ENCODE data around the gene RXRG.
A peak's percentile ranks its signal among the peaks of the same experiment; 100 is the strongest.

RXRG gene

GRCh38 chr1:165369255-165369848, 75.6 kb downstream of the RXRG start:
- DNase-seq (ENCODE audit: low spot score): peak; percentile 44

GRCh38 chr1:165367375-165367993, 77.4 kb downstream of the RXRG start:
- peak; percentile 71 for DNase-seq (ENCODE audit: low spot score)

GRCh38 chr1:165365341-165365740, 79.6 kb downstream of the RXRG start:
- DNase-seq (ENCODE audit: low spot score): no peak

GRCh38 chr1:165364568-165365133, 80.3 kb downstream of the RXRG start:
- no peak for DNase-seq (ENCODE audit: low spot score)

- no peak for DNase-seq (ENCODE audit: low spot score)
Measured at GRCh38 chr1:165356876-165357275, 88.0 kb downstream of the RXRG start.

- no peak for DNase-seq (ENCODE audit: low spot score)
Measured at GRCh38 chr1:165355977-165356811, 88.7 kb downstream of the RXRG start, which contains the start of gene LMX1A. Gene LMX1A, minus strand, starts transcription at chr1:165356715. Its CDS starts 1,156 bp downstream, at chr1:165355559.

GRCh38 chr1:165355139-165355976, 89.6 kb downstream of the RXRG start:
- DNase-seq (ENCODE audit: low spot score): no peak

- no peak for DNase-seq (ENCODE audit: low spot score)
Measured at GRCh38 chr1:165354739-165355138, 90.2 kb downstream of the RXRG start.

GRCh38 chr1:165353731-165354671, 90.9 kb downstream of the RXRG start:
- DNase-seq (ENCODE audit: low spot score): no peak

GRCh38 chr1:165352442-165353293, 92.3 kb downstream of the RXRG start:
- DNase-seq (ENCODE audit: low spot score): peak; percentile 22

GRCh38 chr1:165351863-165352441, 93.0 kb downstream of the RXRG start:
- DNase-seq (ENCODE audit: low spot score): no peak
